Kidney (tissue), 14 donors: Measurements from ENCODE around the gene ATP11B. TPM values are rescaled to one million over a fixed set of nuclear protein-coding genes. Genes with fewer than 3 reads are reported as not detected.

ENCODE experiments used
- DNase-seq, 5 donors: peaks; one replicate each; pipeline ENCODE4 v3.0.0-alpha.2; 2013 to 2020
- FAIRE-seq: peaks from 2 replicates; lab custom pipeline; 2012; peaks lifted over from hg19 to GRCh38; lab: Jason Lieb, UNC
- H3K27ac ChIP-seq, 2 donors: one replicate each; pipeline ENCODE4 v1.7.0; 2013; ENCODE audit warnings: low read depth in 2 of 2, low read length in 2 of 2, inconsistent platforms in 1 of 2
- H3K27me3 ChIP-seq: one replicate; pipeline ENCODE4 v1.7.1; 2013; ENCODE audit warnings: low read length, inconsistent platforms; ENCODE audit not compliant: control insufficient read depth, insufficient read depth
- H3K36me3 ChIP-seq, 3 donors: one replicate each; pipeline versions ENCODE4 v1.7.0 to v1.7.1; 2013; ENCODE audit warnings: low read length in 3 of 3, control low read depth in 1 of 3, inconsistent platforms in 1 of 3; ENCODE audit not compliant: insufficient read depth in 3 of 3, control insufficient read depth in 2 of 3
- H3K4me1 ChIP-seq, 3 donors: one replicate each; pipeline versions ENCODE4 v1.7.0 to v1.7.1; 2013; ENCODE audit warnings: low read length in 3 of 3, inconsistent platforms in 1 of 3, low read depth in 1 of 3; ENCODE audit not compliant: control insufficient read depth in 2 of 3, insufficient read depth in 2 of 3
- H3K4me3 ChIP-seq, 3 donors: one replicate each; pipeline versions ENCODE4 v1.7.0 to v1.8.1; 2013; ENCODE audit warnings: low read length in 3 of 3, control low read depth in 1 of 3, inconsistent platforms in 1 of 3
- H3K9ac ChIP-seq, 3 donors: one replicate each; pipeline versions ENCODE4 v1.7.0 to v1.7.1; 2013; ENCODE audit warnings: low read length in 3 of 3, control low read depth in 1 of 3, inconsistent platforms in 1 of 3
- H3K9me3 ChIP-seq, 3 donors: one replicate each; pipeline versions ENCODE4 v1.7.0 to v1.7.1; 2013; ENCODE audit warnings: low read length in 3 of 3, control low read depth in 1 of 3, inconsistent platforms in 1 of 3; ENCODE audit not compliant: control insufficient read depth in 2 of 3, insufficient read depth in 1 of 3
- CTCF ChIP-seq: IDR thresholded peaks from 3 replicates; pipeline ENCODE4 v1.5.1; 2012; ENCODE audit warnings: mild to moderate bottlenecking, moderate library complexity, borderline replicate concordance; ENCODE audit not compliant: insufficient read depth; ENCODE audit errors: extremely low read depth
- intact Hi-C: fragments of 100-400 bp; cut with DNase I; formaldehyde crosslinking; loops from one replicate; pipeline ENCODE4 v1.11.1; 2022
- polyA plus RNA-seq: library from polyadenylated mRNA; stranded (reverse); fragments of 350-450 nt; fragmentation: Illumina TruSeq; extraction: RNeasy Lipid Tissue Mini Kit (QIAGEN cat#74804); gene quantifications from one replicate; pipeline ENCODE4 v1.2.3, GENCODE V29; 2014; ENCODE audit warnings: low read depth, low replicate concordance; ENCODE audit not compliant: insufficient read depth
- total RNA-seq: library from RNA; stranded (reverse); fragmentation: NEBNext Ultra II Directional; extraction: Animal tissue kit (Norgen Biotek cat#: 25700); gene quantifications from one replicate; pipeline ENCODE4 v1.2.1, GENCODE V29; 2021
- donor health status: control.
- donor health status: control.
- donor health status: control.
- donor health status: control.
- donor health status: control.
- donor health status: DM: yes; HTN: yes; CAD: no.
- donor health status: Normal renal cell carcinoma (clear cell type).

The ATP11B gene
- total and polyA plus RNA-seq, 2 donors from 2014 or later, result 8.0 to 65.0 TPM

- Histone ChIP-seq H3K27ac (no peak overlapping the region), H3K9ac (no peak overlapping the region), H3K4me1 (peaks cover 0 to 2% (median under 1%) of the 10 kb centered on the region in 3 donors), H3K4me3 (no peak overlapping the region), H3K36me3 (no peaks in the 10 kb centered on the region), H3K27me3 (no peaks in the 10 kb centered on the region), H3K9me3 (no peaks in the 10 kb centered on the region)
- DNase-seq, result no peak
- no peak for TF ChIP-seq CTCF
- intact Hi-C loops, result no loop called here
- FAIRE-seq, result no peak
Observed at GRCh38 chr3:182800508-182800907, 7.2 kb downstream of the ATP11B start.

- DNase-seq, result no peak
- no peak for TF ChIP-seq CTCF
- Histone ChIP-seq H3K4me1 (peaks cover 0 to 2% (median 0%) of the 10 kb centered on the region in 3 donors), H3K9ac (no peak overlapping the region), H3K27me3 (no peaks in the 10 kb centered on the region), H3K36me3 (no peaks in the 10 kb centered on the region), H3K4me3 (no peak overlapping the region), H3K9me3 (no peaks in the 10 kb centered on the region), H3K27ac (no peak overlapping the region)
- no peak for FAIRE-seq
- intact Hi-C loops, result no loop called here
Observed at GRCh38 chr3:182802413-182803390, 9.4 kb downstream of the ATP11B start.

- FAIRE-seq, result no peak
- H3K4me3 ChIP-seq, result no peak overlapping the region
- H3K27me3 ChIP-seq, result no peaks in the 10 kb centered on the region
- H3K27ac ChIP-seq, result no peak overlapping the region
- DNase-seq, result no peak
- no peak overlapping the region for H3K9ac ChIP-seq
- no peak for TF ChIP-seq CTCF
- H3K36me3 ChIP-seq, result no peaks in the 10 kb centered on the region
- no peaks in the 10 kb centered on the region for H3K9me3 ChIP-seq
- intact Hi-C loops, result no loop called here
- H3K4me1 ChIP-seq, result peaks cover 0 to 2% (median 2%) of the 10 kb centered on the region in 3 donors
Observed at GRCh38 chr3:182803596-182803995, 10.3 kb downstream of the ATP11B start.
